Endothelial cell (in vitro differentiated cells): ENCODE measurements around the gene EIF3A. TPM values are rescaled to one million over a fixed set of nuclear protein-coding genes. Genes with fewer than 3 reads are reported as not detected.

Source experiments
- DNase-seq: peaks from one replicate; pipeline ENCODE4 v3.0.0; 2021; ENCODE audit warnings: low spot score
- H3K27ac Mint-ChIP-seq: one replicate; pipeline ENCODE4 v1.8.0; 2021; ENCODE audit warnings: mixed read lengths, inconsistent platforms; ENCODE audit not compliant: unreplicated experiment
- H3K27me3 Mint-ChIP-seq: one replicate; pipeline ENCODE4 v1.8.0; 2021; ENCODE audit warnings: mild to moderate bottlenecking, moderate library complexity, mixed read lengths, inconsistent platforms; ENCODE audit not compliant: unreplicated experiment
- H3K36me3 Mint-ChIP-seq: one replicate; pipeline ENCODE4 v1.8.0; 2021; ENCODE audit warnings: mild to moderate bottlenecking, low read depth, mixed read lengths, inconsistent platforms; ENCODE audit not compliant: unreplicated experiment
- H3K4me1 Mint-ChIP-seq: one replicate; pipeline ENCODE4 v1.8.0; 2021; ENCODE audit warnings: mild to moderate bottlenecking, mixed read lengths, inconsistent platforms; ENCODE audit not compliant: unreplicated experiment
- H3K4me3 Mint-ChIP-seq: one replicate; pipeline ENCODE4 v1.8.0; 2021; ENCODE audit warnings: mild to moderate bottlenecking, mixed read lengths, inconsistent platforms; ENCODE audit not compliant: unreplicated experiment
- H3K9me3 Mint-ChIP-seq: one replicate; pipeline ENCODE4 v1.8.0; 2021; ENCODE audit warnings: mixed read lengths, inconsistent platforms; ENCODE audit not compliant: unreplicated experiment
- total RNA-seq: library from RNA; stranded (reverse); fragmentation: NEBNext Ultra II Directional; extraction: Animal tissue kit (Norgen Biotek cat#: 25700); gene quantifications from one replicate; pipeline ENCODE4 v1.2.1, GENCODE V29; 2021; ENCODE audit not compliant: unreplicated experiment
- TF ChIP-seq, protein P1 (sequence below): fragments of 200-600 bp; sonication (generic); IDR thresholded peaks from one replicate; pipeline ENCODE4 v1.5.0; 2021; ENCODE audit warnings: antibody characterized with exemption; ENCODE audit not compliant: unreplicated experiment

The EIF3A gene
- total RNA-seq, 1 donor from 2014 or later, result 107 TPM

DNA sequence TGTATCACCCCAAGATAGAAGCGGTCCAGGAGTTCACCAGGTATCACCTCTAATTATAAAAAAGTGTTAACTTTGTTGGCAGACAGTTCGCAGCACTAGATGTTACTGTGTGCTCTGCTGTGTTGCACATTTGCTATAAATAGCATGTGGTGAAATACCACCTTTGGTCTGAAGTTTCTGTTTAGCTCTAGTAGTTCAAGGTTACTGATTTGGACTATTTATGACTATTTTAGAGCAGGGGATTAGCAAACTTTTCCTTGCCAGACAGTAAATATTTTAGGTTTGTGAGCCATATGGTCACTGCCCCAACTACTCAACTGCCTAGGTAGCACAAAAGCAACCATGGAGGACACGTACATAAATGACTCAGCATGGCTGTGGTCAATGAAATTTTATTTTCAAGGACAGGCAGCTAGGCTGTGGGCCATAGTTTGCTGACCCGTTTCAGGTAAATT lies 39.8 kb upstream of the EIF3A start:
- TF ChIP-seq, protein P1, sequence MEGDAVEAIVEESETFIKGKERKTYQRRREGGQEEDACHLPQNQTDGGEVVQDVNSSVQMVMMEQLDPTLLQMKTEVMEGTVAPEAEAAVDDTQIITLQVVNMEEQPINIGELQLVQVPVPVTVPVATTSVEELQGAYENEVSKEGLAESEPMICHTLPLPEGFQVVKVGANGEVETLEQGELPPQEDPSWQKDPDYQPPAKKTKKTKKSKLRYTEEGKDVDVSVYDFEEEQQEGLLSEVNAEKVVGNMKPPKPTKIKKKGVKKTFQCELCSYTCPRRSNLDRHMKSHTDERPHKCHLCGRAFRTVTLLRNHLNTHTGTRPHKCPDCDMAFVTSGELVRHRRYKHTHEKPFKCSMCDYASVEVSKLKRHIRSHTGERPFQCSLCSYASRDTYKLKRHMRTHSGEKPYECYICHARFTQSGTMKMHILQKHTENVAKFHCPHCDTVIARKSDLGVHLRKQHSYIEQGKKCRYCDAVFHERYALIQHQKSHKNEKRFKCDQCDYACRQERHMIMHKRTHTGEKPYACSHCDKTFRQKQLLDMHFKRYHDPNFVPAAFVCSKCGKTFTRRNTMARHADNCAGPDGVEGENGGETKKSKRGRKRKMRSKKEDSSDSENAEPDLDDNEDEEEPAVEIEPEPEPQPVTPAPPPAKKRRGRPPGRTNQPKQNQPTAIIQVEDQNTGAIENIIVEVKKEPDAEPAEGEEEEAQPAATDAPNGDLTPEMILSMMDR, result no peak
- H3K9me3 Mint-ChIP-seq, result no peaks in the 10 kb centered on the region
- no peak for DNase-seq
- peaks cover 3% of the 10 kb centered on the region for H3K4me1 Mint-ChIP-seq
- H3K27ac Mint-ChIP-seq, result no peak overlapping the region
- no peaks in the 10 kb centered on the region for H3K27me3 Mint-ChIP-seq
- H3K36me3 Mint-ChIP-seq, result peaks cover 13% of the 10 kb centered on the region
- H3K4me3 Mint-ChIP-seq, result no peak overlapping the region

- H3K27ac Mint-ChIP-seq, result no peak overlapping the region
- no peaks in the 10 kb centered on the region for H3K27me3 Mint-ChIP-seq
- peaks cover 3% of the 10 kb centered on the region for H3K4me1 Mint-ChIP-seq
- H3K36me3 Mint-ChIP-seq, result peaks cover 17% of the 10 kb centered on the region
- no peak overlapping the region for H3K4me3 Mint-ChIP-seq
- H3K9me3 Mint-ChIP-seq, result no peaks in the 10 kb centered on the region
- DNase-seq, result no peak
- TF ChIP-seq, protein P1, result no peak
These were observed 38.8 kb upstream of the EIF3A start for GRCh38 chr10:119119400-119119799.

GRCh38 chr10:119118231-119118630 lies 37.6 kb upstream of the EIF3A start:
- Mint-ChIP-seq H3K27ac (no peak overlapping the region), H3K36me3 (peaks cover 22% of the 10 kb centered on the region), H3K4me1 (peaks cover 5% of the 10 kb centered on the region), H3K4me3 (no peak overlapping the region), H3K27me3 (no peaks in the 10 kb centered on the region), H3K9me3 (no peaks in the 10 kb centered on the region)
- DNase-seq, result no peak
- TF ChIP-seq, protein P1, result no peak

GRCh38 chr10:119116326-119116951 lies 35.8 kb upstream of the EIF3A start:
- H3K36me3 Mint-ChIP-seq, result peaks cover 24% of the 10 kb centered on the region
- no peak for DNase-seq
- TF ChIP-seq, protein P1, result no peak

DNA sequence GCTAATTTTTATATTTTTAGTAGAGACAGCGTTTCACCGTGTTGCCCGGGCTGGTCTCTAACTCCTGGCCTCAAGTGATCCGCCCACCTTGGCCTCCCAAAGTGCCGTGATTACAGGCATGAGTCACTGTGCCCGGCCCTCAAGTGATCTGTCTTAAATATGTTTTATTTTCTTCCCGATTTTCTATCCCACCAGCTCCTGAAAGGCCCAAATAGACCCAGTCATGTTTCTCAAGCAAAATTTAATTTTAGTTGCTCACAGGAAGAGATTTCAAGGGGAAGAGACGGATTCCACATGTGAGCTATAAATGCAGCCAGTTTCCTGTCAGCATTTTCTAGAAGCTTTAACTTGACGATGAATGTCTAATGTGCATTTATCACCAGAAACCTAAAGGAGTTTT lies 35.3 kb upstream of the EIF3A start:
- Mint-ChIP-seq H3K4me3 (no peak overlapping the region), H3K9me3 (no peaks in the 10 kb centered on the region), H3K27ac (no peak overlapping the region), H3K36me3 (peaks cover 24% of the 10 kb centered on the region), H3K27me3 (no peaks in the 10 kb centered on the region), H3K4me1 (peaks cover 5% of the 10 kb centered on the region)
- TF ChIP-seq, protein P1, result no peak
- no peak for DNase-seq

More at GRCh38 chr10:119116326-119116951, 35.8 kb upstream of the EIF3A start:
- H3K4me3 Mint-ChIP-seq, result no peak overlapping the region
- H3K4me1 Mint-ChIP-seq, result peaks cover 5% of the 10 kb centered on the region
- no peak overlapping the region for H3K27ac Mint-ChIP-seq
- no peaks in the 10 kb centered on the region for H3K27me3 Mint-ChIP-seq
- no peaks in the 10 kb centered on the region for H3K9me3 Mint-ChIP-seq
